GM10266 (cell line): ENCODE data around the gene IGF2BP3.

ENCODE experiments used
- DNase-seq: peaks from one replicate; pipeline ENCODE4 v3.0.0; 2012; ENCODE audit errors: extremely low spot score
- TF ChIP-seq, protein P1 (sequence below): IDR thresholded peaks from 2 replicates; pipeline ENCODE4 v1.5.1; 2012; ENCODE audit warnings: mild to moderate bottlenecking, low read depth; ENCODE audit not compliant: control insufficient read depth, insufficient read depth; ENCODE audit errors: missing control alignments

IGF2BP3 gene

DNA sequence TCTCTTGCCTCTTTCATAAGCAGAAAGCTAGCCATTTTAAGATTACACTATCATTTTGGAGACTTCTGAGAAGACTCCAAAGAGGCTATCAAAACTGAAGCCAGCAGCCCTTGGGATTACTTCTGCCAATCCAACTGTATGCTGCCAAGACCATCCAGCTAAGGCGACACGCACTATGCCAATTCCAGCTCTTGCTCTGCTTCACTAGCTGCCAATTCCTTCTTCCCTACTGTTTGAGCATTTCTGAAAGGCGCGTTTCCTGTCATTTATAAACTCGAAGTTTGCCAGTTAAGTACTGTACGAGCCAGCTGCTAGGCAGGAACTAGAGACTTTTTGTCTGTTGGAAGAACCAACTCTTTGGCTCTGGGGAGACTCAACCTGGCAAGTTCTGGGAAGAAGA is 134.7 kb downstream of the IGF2BP3 start:
- TF ChIP-seq, protein P1, sequence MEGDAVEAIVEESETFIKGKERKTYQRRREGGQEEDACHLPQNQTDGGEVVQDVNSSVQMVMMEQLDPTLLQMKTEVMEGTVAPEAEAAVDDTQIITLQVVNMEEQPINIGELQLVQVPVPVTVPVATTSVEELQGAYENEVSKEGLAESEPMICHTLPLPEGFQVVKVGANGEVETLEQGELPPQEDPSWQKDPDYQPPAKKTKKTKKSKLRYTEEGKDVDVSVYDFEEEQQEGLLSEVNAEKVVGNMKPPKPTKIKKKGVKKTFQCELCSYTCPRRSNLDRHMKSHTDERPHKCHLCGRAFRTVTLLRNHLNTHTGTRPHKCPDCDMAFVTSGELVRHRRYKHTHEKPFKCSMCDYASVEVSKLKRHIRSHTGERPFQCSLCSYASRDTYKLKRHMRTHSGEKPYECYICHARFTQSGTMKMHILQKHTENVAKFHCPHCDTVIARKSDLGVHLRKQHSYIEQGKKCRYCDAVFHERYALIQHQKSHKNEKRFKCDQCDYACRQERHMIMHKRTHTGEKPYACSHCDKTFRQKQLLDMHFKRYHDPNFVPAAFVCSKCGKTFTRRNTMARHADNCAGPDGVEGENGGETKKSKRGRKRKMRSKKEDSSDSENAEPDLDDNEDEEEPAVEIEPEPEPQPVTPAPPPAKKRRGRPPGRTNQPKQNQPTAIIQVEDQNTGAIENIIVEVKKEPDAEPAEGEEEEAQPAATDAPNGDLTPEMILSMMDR = no peak
- no peak for DNase-seq

DNA sequence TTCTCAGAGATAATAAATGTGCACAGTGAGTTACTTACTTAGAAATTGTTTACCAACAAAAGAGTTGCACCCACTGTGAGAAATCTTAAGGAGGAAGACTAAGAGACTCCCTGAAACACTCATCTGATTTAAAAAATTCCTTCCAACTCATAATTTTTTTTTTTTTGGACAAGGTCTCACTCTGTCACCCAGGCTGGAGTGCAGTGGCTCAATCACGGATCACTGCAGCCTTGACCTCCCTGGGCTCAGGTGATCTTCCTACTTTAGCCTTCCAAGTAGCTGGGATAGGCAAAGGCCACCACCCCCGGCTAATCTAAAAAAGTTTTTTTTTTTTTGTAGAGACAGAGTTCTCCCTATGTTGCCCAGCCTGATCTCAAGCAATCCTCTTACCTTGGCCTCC is 135.2 kb downstream of the IGF2BP3 start:
- TF ChIP-seq, protein P1 = no peak
- no peak for DNase-seq

DNA sequence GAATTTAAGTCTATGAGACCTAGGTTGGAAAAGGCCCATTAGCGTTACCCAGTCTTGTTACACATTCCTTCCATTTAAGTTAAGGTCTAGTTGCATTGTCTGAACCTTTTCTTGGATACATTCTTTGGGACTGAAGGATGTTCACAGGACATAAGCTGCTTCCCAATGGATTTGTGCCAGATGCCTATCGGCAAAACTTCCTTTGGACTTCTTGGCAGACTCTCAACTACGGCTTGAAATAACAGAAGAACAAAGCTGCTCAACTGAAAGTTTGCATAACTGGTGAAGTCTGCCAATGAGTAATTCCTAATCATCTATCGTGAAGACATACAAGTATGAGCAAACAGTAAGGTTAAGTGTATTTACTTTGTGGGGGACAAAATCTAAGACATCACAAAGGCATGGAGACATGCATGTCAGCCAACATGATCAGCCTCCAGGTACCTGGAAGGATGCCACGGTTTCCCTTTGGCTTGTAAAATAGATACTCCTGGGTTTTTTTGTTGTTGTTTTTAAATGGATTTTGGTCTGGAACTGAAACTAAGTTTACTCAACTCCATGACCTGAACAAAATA is 135.7 kb downstream of the IGF2BP3 start:
- TF ChIP-seq, protein P1 = no peak
- DNase-seq = no peak

DNA sequence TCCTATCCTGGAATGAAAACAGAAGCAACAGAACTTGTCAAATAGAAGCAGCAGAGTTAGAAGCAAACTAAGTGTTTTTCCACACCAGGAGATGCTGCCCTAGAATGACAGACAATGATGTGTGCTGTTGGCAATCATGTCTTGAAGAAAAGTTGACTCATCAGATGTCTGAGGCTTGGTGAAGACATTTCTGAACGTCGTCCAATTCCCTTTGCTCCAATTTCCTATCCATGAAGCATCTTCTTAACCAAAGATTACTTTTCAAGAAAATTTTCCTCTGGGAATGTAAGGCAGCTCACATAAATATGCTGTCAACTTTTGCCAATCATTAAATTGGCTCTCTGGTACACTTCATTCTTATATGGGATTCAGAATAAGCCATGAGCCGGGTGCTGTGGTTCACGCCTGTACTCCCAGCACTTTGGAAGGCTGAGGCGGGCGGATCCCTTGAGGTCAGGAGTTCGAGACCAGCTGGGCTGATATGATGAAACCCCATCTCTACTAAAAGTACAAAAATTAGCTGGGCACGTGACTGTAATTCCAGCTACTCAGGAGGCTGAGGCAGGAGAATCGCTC is 136.5 kb downstream of the IGF2BP3 start:
- no peak for DNase-seq
- TF ChIP-seq, protein P1 = no peak

DNA sequence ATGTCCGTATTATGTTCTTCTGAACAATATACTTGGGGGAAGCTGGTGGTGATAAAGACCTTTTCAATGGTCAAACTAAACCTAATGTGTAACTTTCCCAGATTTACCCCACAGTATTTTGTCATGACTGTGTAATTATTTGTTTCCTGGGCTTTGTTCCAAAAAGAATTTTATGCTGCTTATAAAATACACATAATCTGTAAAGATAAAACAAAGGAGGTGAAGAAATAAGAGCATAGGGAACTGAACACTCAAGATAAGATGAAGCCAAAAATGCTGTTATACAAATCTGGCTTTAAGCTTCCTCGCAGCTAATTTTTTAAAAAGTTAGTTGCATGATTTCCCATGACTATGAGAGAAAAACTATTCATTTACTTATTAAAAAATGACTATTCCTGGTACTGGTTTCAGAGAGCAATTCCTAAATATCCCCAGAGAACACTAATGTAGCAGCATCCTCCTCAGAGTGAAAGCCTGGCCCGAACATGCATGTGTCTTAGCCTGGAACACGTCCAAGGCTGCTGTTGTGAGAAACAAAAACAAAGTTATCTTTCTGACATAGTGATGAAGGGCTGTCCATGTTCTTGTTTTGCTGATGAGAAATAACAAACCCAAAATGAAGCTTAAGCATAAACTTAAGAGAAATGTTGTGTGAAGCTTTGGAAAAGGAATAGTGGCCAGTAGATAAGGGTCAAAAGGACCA is 137.2 kb downstream of the IGF2BP3 start:
- TF ChIP-seq, protein P1 = no peak
- DNase-seq = no peak

DNA sequence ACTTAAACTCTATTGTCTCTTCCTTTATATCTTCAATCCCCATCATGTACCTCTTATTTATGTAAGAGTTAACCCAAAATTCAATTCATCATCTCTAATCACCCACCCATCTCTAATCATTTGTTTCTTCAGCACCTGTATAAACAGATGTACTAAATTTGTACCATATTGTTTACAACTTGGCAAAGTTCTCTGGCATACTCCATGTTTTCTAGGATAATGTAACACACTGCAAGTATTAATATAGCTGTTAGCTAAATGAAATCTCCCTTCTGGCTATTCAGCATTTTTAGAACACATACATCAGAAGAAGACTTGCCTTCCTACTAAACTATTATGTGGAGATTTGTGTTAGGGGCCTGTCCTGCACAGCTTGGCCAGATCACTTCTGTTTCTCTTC is 138.1 kb downstream of the IGF2BP3 start:
- TF ChIP-seq, protein P1 = no peak
- DNase-seq = no peak

DNA sequence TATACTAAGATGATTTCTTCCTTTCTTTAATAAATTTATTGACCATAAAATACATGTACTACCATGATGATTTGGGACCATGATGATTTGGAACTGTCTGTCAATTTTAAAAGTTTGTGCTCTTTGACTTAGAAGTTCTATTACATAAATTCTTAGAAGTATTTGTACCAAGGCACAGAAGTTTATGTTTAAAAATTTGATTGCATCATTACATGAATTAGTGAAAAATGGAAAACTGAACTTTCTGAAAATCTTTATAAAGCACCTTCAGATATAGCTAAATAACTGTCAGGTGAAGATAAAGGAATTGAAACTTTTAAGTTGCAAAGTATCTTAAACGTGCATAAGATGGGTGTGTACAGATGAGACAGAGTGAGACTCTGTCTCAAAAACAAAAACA is 139.2 kb downstream of the IGF2BP3 start:
- no peak for DNase-seq
- TF ChIP-seq, protein P1 = no peak
